Stimulated activated CD4-positive, alpha-beta T cell treated with anti-CD3 and anti-CD28 coated beads, Interleukin-12 subunit alpha, Interleukin-12 subunit beta, amount 100 ng/mL, for 24 hours (primary cell): ENCODE results near the gene PPP1R1A.

Source experiments
- DNase-seq, 2 experiments: peaks; one replicate each; pipeline ENCODE4 v3.0.0-alpha.2; 2020; ENCODE audit warnings: low read depth in 2 of 2

Gene PPP1R1A

GRCh38 chr12:54588110-54588889, at the start of gene PPP1R1A:
Gene PPP1R1A (minus strand): TSS chr12:54588659. CDS start chr12:54588488, 171 bp downstream.
- DNase-seq, result no peak

GRCh38 chr12:54634795-54635194, 46.3 kb upstream of the PPP1R1A start, which contains the start of gene LACRT:
Gene LACRT (minus strand): TSS chr12:54634895. CDS start chr12:54634841, 54 bp downstream.
- DNase-seq, result no peak

- no peak for DNase-seq
Observed at GRCh38 chr12:54631988-54632728, 43.7 kb upstream of the PPP1R1A start.

GRCh38 chr12:54631551-54631950, 43.1 kb upstream of the PPP1R1A start:
- no peak for DNase-seq

GRCh38 chr12:54629925-54630324, 41.5 kb upstream of the PPP1R1A start:
- DNase-seq, result no peak

- DNase-seq, result no peak
Observed at GRCh38 chr12:54628186-54628846, 39.9 kb upstream of the PPP1R1A start.

- no peak for DNase-seq
Observed at GRCh38 chr12:54627304-54627703, 38.8 kb upstream of the PPP1R1A start.

- DNase-seq, result no peak
Observed at GRCh38 chr12:54625598-54625997, 37.1 kb upstream of the PPP1R1A start.

GRCh38 chr12:54624315-54625279, 36.1 kb upstream of the PPP1R1A start:
- no peak for DNase-seq

- DNase-seq, result no peak
Observed at GRCh38 chr12:54622463-54623183, 34.2 kb upstream of the PPP1R1A start.

- no peak for DNase-seq
Observed at GRCh38 chr12:54616933-54617680, 28.6 kb upstream of the PPP1R1A start.

- DNase-seq, result no peak
Observed at GRCh38 chr12:54612225-54612750, 23.8 kb upstream of the PPP1R1A start.

- DNase-seq, result no peak
Observed at GRCh38 chr12:54611715-54612149, 23.3 kb upstream of the PPP1R1A start.

GRCh38 chr12:54608769-54609168, 20.3 kb upstream of the PPP1R1A start:
- no peak for DNase-seq

- DNase-seq, result no peak
Observed at GRCh38 chr12:54608156-54608555, 19.7 kb upstream of the PPP1R1A start.

GRCh38 chr12:54606556-54606955, 18.1 kb upstream of the PPP1R1A start:
- no peak for DNase-seq

- DNase-seq, result no peak
Observed at GRCh38 chr12:54605138-54605970, 16.9 kb upstream of the PPP1R1A start.

GRCh38 chr12:54604436-54604835, 16.0 kb upstream of the PPP1R1A start:
- no peak for DNase-seq

- no peak for DNase-seq
Observed at GRCh38 chr12:54603872-54604271, 15.4 kb upstream of the PPP1R1A start.
